Activated T-helper 2 cell treated with anti-CD3 and anti-CD28 coated beads, Interferon-gamma antibody, Interleukin-2, Interleukin-4, amounts not matched to agents 10 μg/mL and 5 μg/mL and 100 μg/mL, durations not matched to agents 14 hours and 24 hours and 36 hours (primary cell): Measurements from ENCODE around the gene NDFIP2. TPM values are rescaled to one million over a fixed set of nuclear protein-coding genes. Genes with fewer than 3 reads are reported as not detected.
A peak's percentile ranks its signal among the peaks of the same experiment; 100 is the strongest.

Source experiments
- DNase-seq: peaks from one replicate; pipeline ENCODE4 v3.0.0; 2021; ENCODE audit warnings: low spot score
- H3K27ac Mint-ChIP-seq: one replicate; pipeline ENCODE4 v1.8.0; 2021; ENCODE audit warnings: mixed read lengths
- H3K27me3 Mint-ChIP-seq: one replicate; pipeline ENCODE4 v1.8.0; 2021; ENCODE audit warnings: low read depth, mixed read lengths
- H3K36me3 Mint-ChIP-seq: one replicate; pipeline ENCODE4 v1.8.0; 2021; ENCODE audit warnings: low read depth, mixed read lengths
- H3K4me1 Mint-ChIP-seq: one replicate; pipeline ENCODE4 v1.8.0; 2021; ENCODE audit warnings: low read depth, mixed read lengths
- H3K4me3 Mint-ChIP-seq: one replicate; pipeline ENCODE4 v1.8.0; 2021; ENCODE audit warnings: low read depth, mild to moderate bottlenecking, moderate library complexity, mixed read lengths
- H3K9me3 Mint-ChIP-seq: one replicate; pipeline ENCODE4 v1.8.0; 2021; ENCODE audit warnings: mixed read lengths
- intact Hi-C: fragments of 100-400 bp; cut with micrococcal nuclease; formaldehyde crosslinking; loops from one replicate; pipeline ENCODE4 v1.15.1; 2023
- total RNA-seq: library from RNA; stranded (reverse); gene quantifications from 2 replicates; pipeline ENCODE4 v1.2.3, GENCODE V29; 2022

The NDFIP2 gene
- total RNA-seq, 1 donor from 2014 or later = 227 TPM

DNA sequence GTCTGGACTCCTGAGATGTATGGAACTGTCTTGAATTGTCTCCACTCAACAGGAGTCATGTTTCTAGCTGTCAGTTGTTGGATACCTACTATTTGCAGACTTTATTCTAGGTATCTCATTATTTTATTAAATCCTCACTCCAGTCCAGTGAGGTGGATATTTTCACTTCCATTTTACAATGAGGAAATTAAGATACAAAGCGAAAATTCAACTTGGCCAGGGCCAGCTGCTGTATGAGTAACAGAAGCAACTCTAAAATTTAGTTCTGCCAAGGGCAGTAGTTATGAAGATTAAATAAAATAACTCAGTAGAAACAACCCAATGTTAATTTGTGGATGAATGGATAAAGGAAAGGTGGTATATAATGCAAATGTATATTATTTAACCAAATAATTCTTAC, 12.6 kb upstream of the NDFIP2 start:
- H3K4me3 Mint-ChIP-seq = peak overlapping the region; percentile 6
- H3K27me3 Mint-ChIP-seq = no peaks in the 10 kb centered on the region
- H3K36me3 Mint-ChIP-seq = peaks cover 8% of the 10 kb centered on the region
- H3K4me1 Mint-ChIP-seq = peaks cover 47% of the 10 kb centered on the region
- no peak for DNase-seq
- H3K27ac Mint-ChIP-seq = peak overlapping the region; percentile 40
- intact Hi-C loops = loop anchor here (1.0 to 5.0 kb wide), 2 partner anchors 13 to 41 kb away; partner anchors contain the start of gene NDFIP2
- peaks cover 8% of the 10 kb centered on the region for H3K9me3 Mint-ChIP-seq

DNA sequence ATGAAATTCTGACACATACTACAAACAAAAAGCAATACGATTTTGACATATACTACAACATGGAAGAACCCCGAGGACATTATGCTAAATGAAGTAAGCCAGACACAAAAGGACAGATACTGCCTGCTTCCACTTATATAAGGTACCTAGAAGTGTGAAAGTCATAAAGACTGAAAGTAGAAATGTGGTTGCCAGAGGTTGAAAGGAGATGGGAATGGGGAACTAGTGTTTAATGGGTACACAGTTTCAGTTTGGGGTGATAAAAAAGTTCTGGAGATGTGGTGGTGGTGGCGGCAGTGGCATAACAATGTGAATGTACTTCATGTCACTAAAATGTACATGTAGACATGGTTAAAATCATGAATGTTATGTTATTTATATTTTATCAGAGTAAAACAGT, 12.1 kb upstream of the NDFIP2 start:
- intact Hi-C loops = loop anchor here (1.0 to 5.0 kb wide), 2 partner anchors 12 to 42 kb away; partner anchors contain the start of gene NDFIP2
- H3K9me3 Mint-ChIP-seq = peaks cover 5% of the 10 kb centered on the region
- no peak overlapping the region for H3K4me3 Mint-ChIP-seq
- no peaks in the 10 kb centered on the region for H3K27me3 Mint-ChIP-seq
- H3K27ac Mint-ChIP-seq = peak overlapping the region; percentile 7
- DNase-seq = no peak
- H3K36me3 Mint-ChIP-seq = peaks cover 6% of the 10 kb centered on the region
- H3K4me1 Mint-ChIP-seq = peaks cover 43% of the 10 kb centered on the region

DNA sequence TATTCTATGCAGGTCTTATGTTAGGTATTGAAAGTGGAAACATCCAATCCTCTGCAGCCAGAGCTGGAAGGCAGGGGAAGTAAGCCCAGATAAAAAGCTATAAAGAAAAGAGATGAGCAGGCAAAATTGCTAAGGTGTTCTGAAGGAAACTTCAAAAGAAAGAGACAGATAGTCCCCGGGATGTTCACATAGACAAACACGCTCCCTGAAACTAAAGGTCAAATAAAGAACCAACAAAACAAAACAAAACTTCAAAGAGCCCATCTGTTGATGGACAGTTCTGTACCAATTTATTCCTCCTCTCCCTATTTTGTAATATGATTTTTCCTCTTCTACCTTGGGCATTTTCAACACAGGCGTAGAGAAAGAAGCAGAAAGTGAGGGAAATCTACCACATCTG, 11.3 kb upstream of the NDFIP2 start:
- Mint-ChIP-seq H3K27ac (no peak overlapping the region), H3K9me3 (peaks cover 12% of the 10 kb centered on the region), H3K27me3 (no peaks in the 10 kb centered on the region), H3K4me3 (no peak overlapping the region), H3K4me1 (peaks cover 45% of the 10 kb centered on the region), H3K36me3 (peaks cover 13% of the 10 kb centered on the region)
- DNase-seq = no peak
- intact Hi-C loops = loop anchor here (5.0 kb wide), 1 partner anchor 42 kb away; no protein-coding TSS in a partner anchor

DNA sequence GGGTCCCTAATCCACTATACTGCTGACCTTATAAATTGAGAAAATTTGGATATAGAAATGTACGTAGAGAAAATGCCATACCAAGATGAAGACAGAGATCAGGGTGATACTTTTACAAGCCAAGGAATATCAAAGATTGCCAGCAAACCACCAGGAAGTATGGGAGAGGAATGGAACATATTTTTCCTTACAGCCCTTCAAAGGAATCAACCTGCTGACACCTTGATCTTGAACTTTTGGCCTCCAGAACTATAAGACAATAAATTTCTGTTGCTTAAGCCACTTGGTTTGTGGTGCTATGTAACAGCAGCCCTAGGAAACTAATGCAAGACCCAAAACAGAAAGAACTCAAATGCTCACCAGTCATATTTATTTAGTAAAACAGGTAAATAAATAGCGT, 10.3 kb upstream of the NDFIP2 start:
- H3K27ac Mint-ChIP-seq = no peak overlapping the region
- no peak overlapping the region for H3K4me3 Mint-ChIP-seq
- no peaks in the 10 kb centered on the region for H3K27me3 Mint-ChIP-seq
- DNase-seq = no peak
- intact Hi-C loops = no loop called here
- H3K36me3 Mint-ChIP-seq = peaks cover 15% of the 10 kb centered on the region
- peaks cover 16% of the 10 kb centered on the region for H3K9me3 Mint-ChIP-seq
- peaks cover 42% of the 10 kb centered on the region for H3K4me1 Mint-ChIP-seq

DNA sequence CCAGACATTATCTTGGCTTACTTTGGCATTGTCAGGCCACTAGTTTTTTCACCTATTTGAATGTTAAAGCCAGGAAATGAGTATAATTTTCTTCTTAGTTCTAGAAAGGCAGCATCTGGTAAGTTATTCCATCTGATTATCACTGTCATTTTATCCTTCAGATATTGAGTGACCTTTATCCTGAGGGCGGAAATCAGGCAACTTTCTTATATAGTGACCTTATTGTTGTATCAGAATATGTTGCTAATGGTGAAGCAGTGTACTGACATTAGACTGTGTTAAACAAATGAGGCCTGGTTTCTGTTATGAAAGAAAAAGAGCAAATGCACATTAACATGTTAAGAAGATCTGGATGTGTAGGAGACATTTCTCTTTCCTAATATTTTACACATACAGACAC, 5.4 kb upstream of the NDFIP2 start:
- H3K36me3 Mint-ChIP-seq = peaks cover 9% of the 10 kb centered on the region
- H3K4me3 Mint-ChIP-seq = no peak overlapping the region
- peaks cover 43% of the 10 kb centered on the region for H3K4me1 Mint-ChIP-seq
- H3K9me3 Mint-ChIP-seq = peaks cover 16% of the 10 kb centered on the region
- no peak overlapping the region for H3K27ac Mint-ChIP-seq
- intact Hi-C loops = no loop called here
- no peaks in the 10 kb centered on the region for H3K27me3 Mint-ChIP-seq
- DNase-seq = no peak

DNA sequence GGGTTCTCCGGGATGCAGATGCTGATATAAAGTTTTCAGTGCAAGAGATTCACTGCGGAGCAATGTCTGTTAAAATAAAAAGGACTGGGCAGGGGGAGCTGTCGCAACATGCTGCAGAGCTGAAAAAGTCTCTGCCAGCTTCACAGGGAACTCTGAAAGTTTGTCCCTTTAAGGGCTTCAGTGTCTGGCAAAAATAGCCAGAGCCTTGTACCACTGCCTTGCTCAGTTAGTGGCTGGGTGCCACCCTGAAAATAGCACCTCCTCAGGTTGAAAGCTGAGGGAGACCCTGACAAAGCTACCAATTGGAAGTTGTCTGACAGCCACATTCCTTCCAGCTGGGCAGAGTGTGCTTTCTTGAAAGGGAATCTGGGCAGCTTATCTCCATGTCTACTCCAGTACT, 3.0 kb upstream of the NDFIP2 start:
- Mint-ChIP-seq H3K27ac (no peak overlapping the region), H3K27me3 (no peaks in the 10 kb centered on the region)

DNA sequence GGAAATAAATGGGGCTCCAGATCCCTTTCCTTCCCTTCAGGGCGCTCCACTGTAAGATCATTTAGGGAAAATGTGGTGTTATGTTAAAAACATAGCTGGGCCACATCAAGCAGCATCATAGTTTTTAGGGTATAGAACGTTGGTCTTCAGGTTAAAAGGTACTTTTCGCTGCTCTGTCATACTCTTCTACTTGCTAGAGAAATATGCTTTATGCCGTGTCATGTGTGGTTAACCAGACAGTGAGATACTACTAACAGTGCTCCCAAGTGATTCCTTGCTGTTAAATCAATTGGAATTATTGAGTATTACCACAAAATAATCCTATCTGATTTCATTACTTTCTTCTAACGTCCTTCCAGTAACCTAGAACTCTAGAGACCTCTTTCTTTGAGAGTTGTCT, 1.1 kb upstream of the NDFIP2 start:
- H3K27ac Mint-ChIP-seq = peak overlapping the region; percentile 93
- no peaks in the 10 kb centered on the region for H3K27me3 Mint-ChIP-seq
- peaks cover 1% of the 10 kb centered on the region for H3K9me3 Mint-ChIP-seq
- peak overlapping the region; percentile 24 for H3K4me3 Mint-ChIP-seq
- H3K36me3 Mint-ChIP-seq = peaks cover 24% of the 10 kb centered on the region
- no peak for DNase-seq
- peaks cover 52% of the 10 kb centered on the region for H3K4me1 Mint-ChIP-seq
- intact Hi-C loops = loop anchor here (2.0 kb wide), 2 partner anchors 61 to 87 kb away; no protein-coding TSS in a partner anchor

More for the DNA sequence above, 3.0 kb upstream of the NDFIP2 start:
- Mint-ChIP-seq H3K9me3 (peaks cover 15% of the 10 kb centered on the region), H3K4me3 (no peak overlapping the region), H3K4me1 (peaks cover 46% of the 10 kb centered on the region), H3K36me3 (peaks cover 14% of the 10 kb centered on the region)
- no peak for DNase-seq
- intact Hi-C loops = no loop called here

DNA sequence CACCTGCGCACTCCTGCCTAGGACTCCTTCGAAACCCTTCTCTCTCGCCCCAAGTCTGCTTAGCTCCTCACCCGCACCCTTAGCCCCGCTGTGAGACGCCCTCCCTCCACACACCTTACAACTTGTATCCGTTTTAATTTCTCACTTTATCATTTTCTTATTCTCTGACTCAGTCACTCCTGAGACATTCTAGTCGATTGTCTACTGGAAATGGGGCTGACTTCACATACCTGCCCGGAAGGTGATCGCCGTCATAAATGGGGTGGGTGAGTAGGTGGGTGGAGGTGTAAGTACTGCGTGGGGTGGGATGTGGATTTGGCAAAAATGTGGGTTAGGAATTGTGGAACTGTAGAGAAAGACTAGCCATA, 714 bp downstream of the NDFIP2 start:
- peak overlapping the region; percentile 93 for H3K27ac Mint-ChIP-seq
- H3K4me3 Mint-ChIP-seq = peak overlapping the region; percentile 87
- no peaks in the 10 kb centered on the region for H3K9me3 Mint-ChIP-seq
- peak; percentile 24 for DNase-seq
- H3K27me3 Mint-ChIP-seq = no peaks in the 10 kb centered on the region
- peaks cover 40% of the 10 kb centered on the region for H3K36me3 Mint-ChIP-seq
- H3K4me1 Mint-ChIP-seq = peaks cover 63% of the 10 kb centered on the region
- intact Hi-C loops = loop anchor here (1.0 to 2.0 kb wide), 9 partner anchors 13 to 89 kb away; partner anchors contain the start of gene RBM26

DNA sequence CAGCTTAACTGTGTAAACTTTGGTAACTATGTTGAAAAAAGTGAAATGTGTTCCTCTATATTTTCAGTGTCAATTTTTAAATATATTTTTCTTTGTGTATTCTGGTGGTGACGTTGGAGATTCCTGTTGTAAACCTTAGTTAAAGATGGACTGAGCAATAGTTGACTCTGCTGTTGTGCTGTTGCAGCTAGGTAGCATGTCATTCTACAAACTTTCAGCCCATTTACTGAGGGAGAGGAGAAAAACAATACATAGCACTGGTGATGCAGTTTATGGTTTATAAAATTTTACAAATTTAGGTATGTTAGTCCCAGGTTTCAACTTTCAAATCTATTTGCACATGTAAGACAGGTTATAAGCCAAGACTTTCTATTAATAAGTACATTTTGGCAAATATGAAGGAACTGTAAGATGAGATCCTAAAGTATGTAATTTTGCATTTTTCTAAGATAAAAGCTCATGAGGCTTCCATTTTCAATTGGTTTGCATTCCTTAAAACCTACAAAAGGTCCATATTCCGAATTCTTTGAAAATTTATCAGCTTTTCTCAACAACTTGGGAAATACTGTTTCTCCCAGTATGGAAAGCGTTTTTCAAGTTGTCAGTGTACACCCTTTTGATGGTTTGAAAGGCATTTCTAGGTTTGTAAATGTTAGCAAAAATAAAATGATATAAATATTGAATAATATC, 1.5 kb downstream of the NDFIP2 start:
- DNase-seq = no peak
- H3K27me3 Mint-ChIP-seq = no peaks in the 10 kb centered on the region
- peaks cover 48% of the 10 kb centered on the region for H3K36me3 Mint-ChIP-seq
- H3K4me3 Mint-ChIP-seq = peak overlapping the region; percentile 87
- H3K27ac Mint-ChIP-seq = peak overlapping the region; percentile 93
- intact Hi-C loops = loop anchor here (1.0 kb wide), 1 partner anchor 58 kb away; no protein-coding TSS in a partner anchor
- peaks cover 69% of the 10 kb centered on the region for H3K4me1 Mint-ChIP-seq
- no peaks in the 10 kb centered on the region for H3K9me3 Mint-ChIP-seq

DNA sequence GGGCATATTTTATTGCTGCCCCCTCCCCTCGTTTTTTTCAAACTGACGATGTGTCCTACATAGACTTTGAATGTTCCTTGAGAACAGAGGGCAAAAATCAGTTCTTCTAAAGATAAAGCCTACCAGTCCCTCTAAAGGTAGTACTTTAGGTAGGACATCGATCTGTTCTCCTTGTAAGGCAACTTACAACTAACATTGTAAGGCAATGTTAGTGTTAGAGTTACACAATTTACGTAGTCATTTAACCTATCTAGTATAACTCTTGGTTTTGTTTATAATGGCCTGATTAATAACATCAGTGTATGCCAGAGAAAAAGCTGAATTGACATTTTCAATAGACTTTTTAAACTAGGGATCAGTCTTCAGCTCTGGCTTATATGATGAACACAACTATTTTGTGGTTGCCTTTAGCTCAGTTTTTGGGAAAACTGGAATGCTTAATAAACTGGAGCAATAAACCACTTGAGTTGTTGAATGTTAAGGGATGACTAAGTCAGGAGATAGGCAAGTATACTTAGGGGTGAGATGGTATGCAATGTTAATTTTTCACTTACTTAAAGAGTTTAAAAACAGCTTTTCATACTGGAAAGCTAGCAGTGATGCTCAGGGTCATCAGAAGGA, 2.2 kb downstream of the NDFIP2 start:
- no peak for DNase-seq
- H3K4me1 Mint-ChIP-seq = peaks cover 72% of the 10 kb centered on the region
- intact Hi-C loops = loop anchor here (1.0 kb wide), 1 partner anchor 8 kb away; no protein-coding TSS in a partner anchor
- no peaks in the 10 kb centered on the region for H3K27me3 Mint-ChIP-seq
- H3K27ac Mint-ChIP-seq = peak overlapping the region; percentile 91
- H3K9me3 Mint-ChIP-seq = no peaks in the 10 kb centered on the region
- peak overlapping the region; percentile 87 for H3K4me3 Mint-ChIP-seq
- peaks cover 56% of the 10 kb centered on the region for H3K36me3 Mint-ChIP-seq

DNA sequence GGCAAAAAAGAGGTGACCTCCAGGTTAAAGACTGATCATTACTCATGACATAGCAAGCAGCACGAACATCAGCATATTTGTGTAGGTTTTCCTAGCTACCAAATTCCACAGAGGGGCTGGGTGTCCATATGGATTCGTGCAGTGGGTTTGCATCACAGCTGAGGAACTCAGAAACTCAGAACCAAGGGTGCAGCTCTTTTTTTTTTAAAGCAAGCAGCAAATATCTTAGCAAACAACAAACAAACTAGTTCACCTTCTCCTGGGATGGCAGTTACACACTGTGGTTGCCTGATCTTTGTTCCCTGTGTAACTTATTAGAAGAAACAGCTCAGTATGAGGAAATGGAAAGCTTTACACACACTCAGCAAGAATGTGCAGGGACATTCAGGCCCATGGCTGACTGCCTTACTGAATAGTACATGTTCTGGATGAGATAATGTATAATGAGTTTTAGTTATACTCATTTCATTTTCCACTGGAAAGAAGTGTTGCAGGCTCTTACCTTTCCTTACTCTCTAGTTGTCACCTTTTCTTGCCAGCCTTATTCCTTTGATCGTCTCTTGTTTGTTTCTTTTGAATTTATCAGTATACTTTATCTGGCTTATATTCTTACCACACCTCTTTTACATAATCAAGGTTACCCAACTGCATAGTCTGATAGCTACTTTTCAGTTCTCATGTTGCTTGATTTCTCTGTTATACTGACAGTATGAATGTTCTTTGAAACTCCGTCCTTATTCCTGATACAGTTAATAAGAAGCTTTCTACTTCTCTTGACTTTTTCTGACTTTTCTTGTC, 4.3 kb downstream of the NDFIP2 start:
- intact Hi-C loops = loop anchor here (1.0 kb wide), 2 partner anchors 34 to 40 kb away; no protein-coding TSS in a partner anchor
- H3K36me3 Mint-ChIP-seq = peaks cover 74% of the 10 kb centered on the region
- peaks cover 68% of the 10 kb centered on the region for H3K4me1 Mint-ChIP-seq
- peaks cover 7% of the 10 kb centered on the region for H3K9me3 Mint-ChIP-seq
- no peak for DNase-seq
- H3K4me3 Mint-ChIP-seq = peak overlapping the region; percentile 87
- no peaks in the 10 kb centered on the region for H3K27me3 Mint-ChIP-seq
- H3K27ac Mint-ChIP-seq = peak overlapping the region; percentile 91

DNA sequence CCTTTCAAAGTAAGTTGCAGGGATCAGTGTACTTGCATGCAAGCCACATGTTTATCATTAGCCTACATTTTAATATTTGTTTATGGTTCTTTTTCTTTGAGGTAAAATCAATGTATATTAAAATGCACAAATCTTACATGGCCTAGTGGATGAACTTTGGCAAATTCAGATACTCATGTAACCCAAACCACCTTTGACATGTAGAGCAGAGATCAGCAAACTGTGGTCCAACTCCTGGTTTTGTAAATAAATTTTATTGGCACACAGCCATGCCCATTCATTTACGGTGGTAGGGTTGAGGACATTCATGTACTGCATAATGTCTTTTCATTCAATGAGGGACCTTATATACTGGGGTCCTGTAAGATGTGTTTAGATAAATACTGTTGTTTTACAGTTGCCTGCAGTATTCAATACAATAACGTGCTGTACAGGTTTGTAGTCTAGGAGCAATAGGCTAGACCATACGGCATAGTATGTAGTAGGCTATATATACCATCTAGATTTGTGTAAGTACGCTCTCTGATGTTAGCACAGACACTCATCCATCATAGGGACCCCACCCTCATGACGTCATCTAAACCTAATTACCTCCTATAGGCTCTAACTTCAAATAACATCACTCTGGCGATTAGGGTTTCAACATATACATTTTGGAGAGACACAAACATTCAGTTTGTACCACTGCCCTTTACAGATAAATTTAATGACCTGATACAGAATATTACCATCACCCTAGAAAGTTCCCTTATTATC, 5.7 kb downstream of the NDFIP2 start:
- intact Hi-C loops = loop anchor here (1.0 to 2.0 kb wide), 2 partner anchors 14 to 28 kb away; no protein-coding TSS in a partner anchor
- H3K36me3 Mint-ChIP-seq = peaks cover 87% of the 10 kb centered on the region
- H3K27me3 Mint-ChIP-seq = no peaks in the 10 kb centered on the region
- H3K4me3 Mint-ChIP-seq = peak overlapping the region; percentile 87
- H3K9me3 Mint-ChIP-seq = peaks cover 7% of the 10 kb centered on the region
- peaks cover 73% of the 10 kb centered on the region for H3K4me1 Mint-ChIP-seq
- H3K27ac Mint-ChIP-seq = peak overlapping the region; percentile 87
- DNase-seq = no peak
